Measurements from ENCODE around the gene MRPS2.

Gene MRPS2

GRCh38 chr9:135501261-135502167, 1.0 kb downstream of the MRPS2 start:
- peaks cover 7% of the 10 kb centered on the region for H3K27me3 Mint-ChIP-seq (ENCODE audit: low read depth)
- peak overlapping the region; percentile 82 for H3K27ac Mint-ChIP-seq
- peaks cover 19% of the 10 kb centered on the region for H3K36me3 Mint-ChIP-seq (ENCODE audit: low read depth)
- H3K4me3 Mint-ChIP-seq: peak overlapping the region; percentile 91
- DNase-seq (ENCODE audit: low spot score): no peak
- peaks cover 9% of the 10 kb centered on the region for H3K4me1 Mint-ChIP-seq (ENCODE audit: low read depth)
- no peaks in the 10 kb centered on the region for H3K9me3 Mint-ChIP-seq

GRCh38 chr9:135502168-135502872, 1.8 kb downstream of the MRPS2 start:
- peak overlapping the region; percentile 91 for H3K4me3 Mint-ChIP-seq
- peaks cover 7% of the 10 kb centered on the region for H3K27me3 Mint-ChIP-seq (ENCODE audit: low read depth)
- no peak for DNase-seq (ENCODE audit: low spot score)
- H3K27ac Mint-ChIP-seq: peak overlapping the region; percentile 82
- H3K36me3 Mint-ChIP-seq (ENCODE audit: low read depth): peaks cover 19% of the 10 kb centered on the region
- H3K9me3 Mint-ChIP-seq: no peaks in the 10 kb centered on the region
- H3K4me1 Mint-ChIP-seq (ENCODE audit: low read depth): peaks cover 9% of the 10 kb centered on the region

GRCh38 chr9:135502873-135503321, 2.4 kb downstream of the MRPS2 start:
- Mint-ChIP-seq H3K4me3 (no peak overlapping the region), H3K9me3 (no peaks in the 10 kb centered on the region), H3K4me1 (ENCODE audit: low read depth) (peaks cover 9% of the 10 kb centered on the region), H3K27ac (no peak overlapping the region), H3K27me3 (ENCODE audit: low read depth) (peaks cover 5% of the 10 kb centered on the region), H3K36me3 (ENCODE audit: low read depth) (peaks cover 19% of the 10 kb centered on the region)
- DNase-seq (ENCODE audit: low spot score): no peak

- Mint-ChIP-seq H3K27ac (no peak overlapping the region), H3K9me3 (no peaks in the 10 kb centered on the region), H3K4me1 (ENCODE audit: low read depth) (peaks cover 9% of the 10 kb centered on the region), H3K4me3 (no peak overlapping the region), H3K27me3 (ENCODE audit: low read depth) (no peaks in the 10 kb centered on the region), H3K36me3 (ENCODE audit: low read depth) (peaks cover 19% of the 10 kb centered on the region)
- no peak for DNase-seq (ENCODE audit: low spot score)
Observed at GRCh38 chr9:135503371-135504261, 3.1 kb downstream of the MRPS2 start.

- peaks cover 9% of the 10 kb centered on the region for H3K27me3 Mint-ChIP-seq (ENCODE audit: low read depth)
- H3K36me3 Mint-ChIP-seq (ENCODE audit: low read depth): peaks cover 19% of the 10 kb centered on the region
- no peak overlapping the region for H3K27ac Mint-ChIP-seq
- H3K4me3 Mint-ChIP-seq: no peak overlapping the region
- H3K4me1 Mint-ChIP-seq (ENCODE audit: low read depth): peaks cover 7% of the 10 kb centered on the region
- peak; percentile 46 for DNase-seq (ENCODE audit: low spot score)
- peaks cover 9% of the 10 kb centered on the region for H3K9me3 Mint-ChIP-seq
Observed at GRCh38 chr9:135504262-135505243, 4.1 kb downstream of the MRPS2 start.

GRCh38 chr9:135505406-135506187, 5.1 kb downstream of the MRPS2 start:
- no peak overlapping the region for H3K4me3 Mint-ChIP-seq
- peaks cover 9% of the 10 kb centered on the region for H3K9me3 Mint-ChIP-seq
- H3K27me3 Mint-ChIP-seq (ENCODE audit: low read depth): peaks cover 9% of the 10 kb centered on the region
- no peak overlapping the region for H3K27ac Mint-ChIP-seq
- peaks cover 18% of the 10 kb centered on the region for H3K36me3 Mint-ChIP-seq (ENCODE audit: low read depth)
- DNase-seq (ENCODE audit: low spot score): no peak
- H3K4me1 Mint-ChIP-seq (ENCODE audit: low read depth): peaks cover 7% of the 10 kb centered on the region

GRCh38 chr9:135506327-135507103, 6.0 kb downstream of the MRPS2 start:
- Mint-ChIP-seq H3K9me3 (peaks cover 9% of the 10 kb centered on the region), H3K4me1 (ENCODE audit: low read depth) (peaks cover 14% of the 10 kb centered on the region), H3K27ac (no peak overlapping the region), H3K36me3 (ENCODE audit: low read depth) (peaks cover 18% of the 10 kb centered on the region), H3K27me3 (ENCODE audit: low read depth) (peaks cover 9% of the 10 kb centered on the region), H3K4me3 (no peak overlapping the region)
- no peak for DNase-seq (ENCODE audit: low spot score)

GRCh38 chr9:135507104-135508035, 6.9 kb downstream of the MRPS2 start:
- Mint-ChIP-seq H3K27me3 (ENCODE audit: low read depth) (peaks cover 9% of the 10 kb centered on the region), H3K4me3 (no peak overlapping the region), H3K36me3 (ENCODE audit: low read depth) (peaks cover 13% of the 10 kb centered on the region), H3K27ac (no peak overlapping the region), H3K9me3 (peaks cover 9% of the 10 kb centered on the region), H3K4me1 (ENCODE audit: low read depth) (peaks cover 14% of the 10 kb centered on the region)
- DNase-seq (ENCODE audit: low spot score): no peak

- peaks cover 16% of the 10 kb centered on the region for H3K4me1 Mint-ChIP-seq (ENCODE audit: low read depth)
- H3K27me3 Mint-ChIP-seq (ENCODE audit: low read depth): peaks cover 9% of the 10 kb centered on the region
- no peak overlapping the region for H3K4me3 Mint-ChIP-seq
- no peak overlapping the region for H3K27ac Mint-ChIP-seq
- peaks cover 5% of the 10 kb centered on the region for H3K36me3 Mint-ChIP-seq (ENCODE audit: low read depth)
- H3K9me3 Mint-ChIP-seq: peaks cover 9% of the 10 kb centered on the region
- no peak for DNase-seq (ENCODE audit: low spot score)
Observed at GRCh38 chr9:135508211-135508820, 7.8 kb downstream of the MRPS2 start.

GRCh38 chr9:135509458-135509857, 9.0 kb downstream of the MRPS2 start:
- peaks cover 16% of the 10 kb centered on the region for H3K4me1 Mint-ChIP-seq (ENCODE audit: low read depth)
- no peak overlapping the region for H3K4me3 Mint-ChIP-seq
- H3K27me3 Mint-ChIP-seq (ENCODE audit: low read depth): peaks cover 9% of the 10 kb centered on the region
- H3K27ac Mint-ChIP-seq: no peak overlapping the region
- H3K9me3 Mint-ChIP-seq: peaks cover 9% of the 10 kb centered on the region
- DNase-seq (ENCODE audit: low spot score): no peak
- H3K36me3 Mint-ChIP-seq (ENCODE audit: low read depth): peaks cover 3% of the 10 kb centered on the region

- H3K27ac Mint-ChIP-seq: no peak overlapping the region
- H3K36me3 Mint-ChIP-seq (ENCODE audit: low read depth): no peaks in the 10 kb centered on the region
- H3K27me3 Mint-ChIP-seq (ENCODE audit: low read depth): peaks cover 9% of the 10 kb centered on the region
Observed at GRCh38 chr9:135512241-135512603, 11.7 kb downstream of the MRPS2 start.

More at GRCh38 chr9:135512241-135512603, 11.7 kb downstream of the MRPS2 start:
- Mint-ChIP-seq H3K4me1 (ENCODE audit: low read depth) (peaks cover 13% of the 10 kb centered on the region), H3K9me3 (peaks cover 9% of the 10 kb centered on the region), H3K4me3 (no peak overlapping the region)
- DNase-seq (ENCODE audit: low spot score): no peak
